Right lobe of liver (tissue), 6 donors: ENCODE data around the gene RGS6. TPM values are rescaled to one million over a fixed set of nuclear protein-coding genes. Genes with fewer than 3 reads are reported as not detected.

Source experiments
- ATAC-seq, 4 donors: fragments of 200-7000 bp; cut with Tn5 transposase; one replicate each; pipeline ENCODE4 v1.9.1; 2020; ENCODE audit warnings: mild to moderate bottlenecking in 4 of 4, moderate library complexity in 4 of 4
- DNase-seq, 3 donors: peaks; one replicate each; pipeline ENCODE4 v3.0.0-alpha.2; 2020
- H3K27ac ChIP-seq, 3 donors: fragments of 200-600 bp; one replicate each; pipeline ENCODE4 v1.8.0; 2022
- H3K27me3 ChIP-seq, 2 donors: fragments of 200-600 bp; one replicate each; pipeline ENCODE4 v1.8.0; 2022
- H3K36me3 ChIP-seq, 4 donors: fragments of 200-600 bp; sonication (generic) in 1 of 4; one replicate each; pipeline versions ENCODE4 v1.5.1 to v1.8.0; 2017 to 2022; ENCODE audit warnings: control low read depth in 1 of 4
- H3K4me1 ChIP-seq, 4 donors: fragments of 200-600 bp; sonication (generic) in 1 of 4; one replicate each; pipeline versions ENCODE4 v1.5.1 to v1.8.0; 2017 to 2022; ENCODE audit warnings: control low read depth in 1 of 4
- H3K4me3 ChIP-seq, 3 donors: fragments of 200-600 bp; one replicate each; pipeline ENCODE4 v1.8.0; 2022
- H3K9me3 ChIP-seq, 4 donors: fragments of 200-600 bp; sonication (generic) in 1 of 4; one replicate each; pipeline versions ENCODE4 v1.5.1 to v1.8.0; 2017 to 2022; ENCODE audit warnings: control low read depth in 1 of 4
- POLR2A ChIP-seq: fragments of 450-650 bp; IDR thresholded peaks from one replicate; pipeline ENCODE4 v1.6.1; 2017; ENCODE audit warnings: antibody characterized with exemption, mild to moderate bottlenecking
- WGBS: methylation state at CpG from one replicate; pipeline ENCODE4 v1.1.6; 2018; ENCODE audit warnings: low coverage, low lambda C conversion rate; ENCODE audit not compliant: insufficient coverage; ENCODE audit errors: missing lambda C conversion rate; 5-methylcytosine and 5-hydroxymethylcytosine counted together
- intact Hi-C, 2 donors: fragments of 100-400 bp; cut with DNase I; formaldehyde crosslinking; loops; one replicate each; pipeline versions ENCODE4 v1.11.2 to v1.14.1; 2022
- total RNA-seq, 6 experiments: library from RNA; depleted of rRNA in 2 of 6; stranded (reverse); fragments of >200 nt in 2 of 6; fragmentation: NEBNext Ultra II Directional in 3 of 6; extraction: Animal tissue kit (Norgen Biotek cat#: 25700) in 3 of 6; gene quantifications; one replicate each; pipeline versions ENCODE4 v1.1.0 to v1.2.4, GENCODE V29; 2016 to 2023
- TF ChIP-seq, protein P1 (sequence below), 4 donors: fragments of 200-600 bp in 3 of 4; fragments of 450-650 bp in 1 of 4; IDR thresholded peaks; one replicate each; pipeline versions ENCODE4 v1.5.1 to v1.8.0; 2016 to 2022; ENCODE audit warnings: antibody characterized with exemption in 4 of 4, mild to moderate bottlenecking in 2 of 4
- donor health status: DM: no; HTN: yes; CAD: no.
- donor health status: DM: no; HTN: no; CAD: no.
- donor health status: DM: no; HTN: no; CAD: no.
- donor health status: DM: no; HTN: yes; CAD: no.
- donor health status: DM: no; HTN: yes; CAD: no.

The RGS6 gene
- total RNA-seq, 6 experiments from 2014 or later = 0.07 TPM; not detected in 5

DNA sequence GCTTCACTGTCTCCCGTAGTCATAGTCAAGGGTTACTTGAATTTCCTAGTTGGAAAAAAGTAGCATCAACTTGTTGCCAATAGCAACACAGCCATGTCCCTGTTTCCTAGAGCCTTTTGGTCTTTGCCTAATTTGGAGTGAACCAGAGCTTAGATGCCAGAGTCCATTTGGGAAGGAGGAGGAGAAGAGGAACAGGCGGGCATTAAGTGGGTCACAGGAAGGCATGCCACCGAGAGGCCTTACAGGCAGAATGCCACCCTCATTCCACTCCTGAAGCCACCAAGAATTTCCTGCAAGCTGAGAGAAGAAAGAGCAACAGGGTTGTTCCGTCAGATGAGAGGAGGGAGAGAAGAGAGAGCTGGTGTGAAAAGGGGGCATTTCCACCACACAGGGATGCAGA lies 622.2 kb downstream of the RGS6 start:
- WGBS = 88% methylated on average over 1 of the region's 4 CpGs
- H3K27me3 ChIP-seq = no peaks in the 10 kb centered on the region

DNA sequence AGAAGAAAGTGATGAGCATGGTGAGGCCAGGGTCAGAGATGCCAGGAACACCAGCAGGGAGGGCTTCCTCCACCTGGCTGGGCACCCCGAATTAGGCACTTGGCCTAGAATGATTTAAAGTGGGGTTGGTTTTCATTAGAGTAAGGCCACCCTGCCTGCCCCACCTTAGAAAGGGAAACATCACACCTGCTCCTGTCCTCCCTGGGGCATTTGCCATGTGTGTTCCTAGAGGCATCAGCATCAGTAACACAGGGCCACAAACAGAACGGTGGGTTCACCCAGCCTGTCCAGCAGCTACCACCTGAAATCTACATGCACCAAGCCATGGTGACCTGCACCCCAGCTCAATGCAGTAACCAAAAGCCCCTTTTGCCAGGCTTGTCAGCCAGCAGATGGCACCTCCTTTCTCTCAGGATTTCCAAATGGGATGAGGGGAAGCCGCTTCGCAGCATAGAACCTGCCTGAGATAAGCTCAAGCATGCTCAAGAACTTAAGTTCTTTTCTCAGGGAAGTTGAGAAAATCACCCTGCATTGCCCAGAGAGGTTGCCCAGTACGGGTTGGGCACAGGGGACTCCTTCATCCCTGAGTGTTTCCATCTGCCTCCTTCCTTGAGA lies 622.9 kb downstream of the RGS6 start:
- Histone ChIP-seq H3K9me3 (no peaks in the 10 kb centered on the region), H3K27me3 (no peaks in the 10 kb centered on the region), H3K4me3 (no peak overlapping the region), H3K4me1 (no peaks in the 10 kb centered on the region), H3K27ac (no peak overlapping the region), H3K36me3 (no peaks in the 10 kb centered on the region)
- intact Hi-C loops = no loop called here
- 87% methylated on average over 3 of the region's 5 CpGs for WGBS
- ATAC-seq = peak in 1 of 4 donors; percentile 37
- no peak for DNase-seq
- TF ChIP-seq POLR2A = no peak
- TF ChIP-seq, protein P1, sequence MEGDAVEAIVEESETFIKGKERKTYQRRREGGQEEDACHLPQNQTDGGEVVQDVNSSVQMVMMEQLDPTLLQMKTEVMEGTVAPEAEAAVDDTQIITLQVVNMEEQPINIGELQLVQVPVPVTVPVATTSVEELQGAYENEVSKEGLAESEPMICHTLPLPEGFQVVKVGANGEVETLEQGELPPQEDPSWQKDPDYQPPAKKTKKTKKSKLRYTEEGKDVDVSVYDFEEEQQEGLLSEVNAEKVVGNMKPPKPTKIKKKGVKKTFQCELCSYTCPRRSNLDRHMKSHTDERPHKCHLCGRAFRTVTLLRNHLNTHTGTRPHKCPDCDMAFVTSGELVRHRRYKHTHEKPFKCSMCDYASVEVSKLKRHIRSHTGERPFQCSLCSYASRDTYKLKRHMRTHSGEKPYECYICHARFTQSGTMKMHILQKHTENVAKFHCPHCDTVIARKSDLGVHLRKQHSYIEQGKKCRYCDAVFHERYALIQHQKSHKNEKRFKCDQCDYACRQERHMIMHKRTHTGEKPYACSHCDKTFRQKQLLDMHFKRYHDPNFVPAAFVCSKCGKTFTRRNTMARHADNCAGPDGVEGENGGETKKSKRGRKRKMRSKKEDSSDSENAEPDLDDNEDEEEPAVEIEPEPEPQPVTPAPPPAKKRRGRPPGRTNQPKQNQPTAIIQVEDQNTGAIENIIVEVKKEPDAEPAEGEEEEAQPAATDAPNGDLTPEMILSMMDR (IDR thresholded peaks at IDR 0.05) = peak in 2 of 4 donors; percentile 12 to 23

More for the DNA sequence above, 622.2 kb downstream of the RGS6 start:
- Histone ChIP-seq H3K9me3 (no peaks in the 10 kb centered on the region), H3K36me3 (no peaks in the 10 kb centered on the region), H3K27ac (no peak overlapping the region), H3K4me3 (no peak overlapping the region), H3K4me1 (no peaks in the 10 kb centered on the region)
- no peak for ATAC-seq
- DNase-seq = no peak
- intact Hi-C loops = no loop called here
- TF ChIP-seq, protein P1 (IDR thresholded peaks at IDR 0.05) = no peak
- TF ChIP-seq POLR2A = no peak

DNA sequence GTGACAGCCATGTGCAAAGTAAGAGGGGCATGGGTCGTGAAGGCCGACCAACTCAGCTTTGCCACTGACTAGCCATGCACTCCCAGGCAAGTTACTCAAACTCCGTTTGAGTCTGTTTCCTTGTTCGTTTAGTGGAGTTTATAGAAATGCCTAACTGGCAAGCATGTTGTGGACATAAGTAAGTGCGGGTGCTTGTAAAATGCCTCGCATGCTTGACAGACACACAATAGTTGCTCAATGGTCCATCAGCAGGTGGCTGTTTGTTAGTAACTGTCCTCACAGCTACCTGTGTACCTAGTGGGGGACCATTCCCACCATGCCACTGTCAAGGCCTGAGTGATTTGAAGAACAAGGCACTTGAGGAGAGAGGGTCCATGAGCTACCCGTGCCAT lies 623.4 kb downstream of the RGS6 start:
- intact Hi-C loops = no loop called here
- ATAC-seq (no peak), DNase-seq (no peak)
- no peaks in the 10 kb centered on the region for H3K4me1 ChIP-seq
- no peak overlapping the region for H3K4me3 ChIP-seq
- no peaks in the 10 kb centered on the region for H3K27me3 ChIP-seq
- 77% methylated on average over 5 of the region's 7 CpGs for WGBS
- H3K9me3 ChIP-seq = no peaks in the 10 kb centered on the region
- no peaks in the 10 kb centered on the region for H3K36me3 ChIP-seq
- TF ChIP-seq, protein P1 (IDR thresholded peaks at IDR 0.05) = no peak
- no peak for TF ChIP-seq POLR2A
- H3K27ac ChIP-seq = no peak overlapping the region

DNA sequence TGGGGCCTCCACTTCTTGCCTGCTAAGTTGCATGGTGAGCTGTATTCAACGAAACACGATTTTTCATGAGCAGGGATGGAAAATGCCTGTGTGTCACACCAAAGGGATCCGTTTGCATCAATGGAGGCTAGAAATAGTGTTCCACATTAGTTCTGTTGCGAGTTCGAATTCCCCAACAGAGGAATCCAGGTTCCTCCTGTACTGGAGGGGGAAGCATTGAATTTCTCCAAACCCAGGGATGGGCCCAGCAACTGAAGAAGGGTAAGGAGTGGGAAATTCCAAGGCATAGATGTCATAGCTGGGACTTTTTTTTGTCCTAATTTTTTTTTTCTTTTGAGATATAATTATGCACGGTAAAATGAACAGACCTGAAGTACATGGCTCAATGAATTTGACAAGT lies 625.4 kb downstream of the RGS6 start:
- TF ChIP-seq, protein P1 (IDR thresholded peaks at IDR 0.05) = no peak
- no peak for TF ChIP-seq POLR2A
- no peak for ATAC-seq
- H3K27me3 ChIP-seq = no peaks in the 10 kb centered on the region
- H3K27ac ChIP-seq = no peak overlapping the region
- intact Hi-C loops = no loop called here
- no peaks in the 10 kb centered on the region for H3K36me3 ChIP-seq
- no peaks in the 10 kb centered on the region for H3K4me1 ChIP-seq
- no peak for DNase-seq
- no peak overlapping the region for H3K4me3 ChIP-seq
- WGBS = 76% methylated on average over 6 of the region's 6 CpGs
- no peaks in the 10 kb centered on the region for H3K9me3 ChIP-seq

DNA sequence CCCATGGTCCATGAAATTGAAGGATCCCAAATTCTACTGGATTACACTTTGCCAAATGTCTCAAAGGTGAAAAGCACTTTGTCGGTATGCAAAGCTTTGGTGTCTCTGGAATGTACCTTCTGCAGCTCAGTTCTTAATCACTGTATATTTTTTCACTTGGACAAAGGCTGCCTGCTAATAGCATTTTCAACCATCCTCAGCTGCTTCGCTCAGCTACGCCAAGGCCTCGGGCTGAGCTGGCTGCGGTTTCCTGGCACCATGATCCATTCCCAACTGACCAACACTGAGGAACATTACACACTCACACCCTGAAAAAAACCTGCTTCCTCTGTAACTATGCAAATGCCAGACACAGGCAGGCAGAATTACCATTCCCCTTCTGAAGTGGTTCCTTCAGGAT lies 626.5 kb downstream of the RGS6 start:
- TF ChIP-seq, protein P1 (IDR thresholded peaks at IDR 0.05) = no peak
- no peak for TF ChIP-seq POLR2A
- no peak for DNase-seq
- Histone ChIP-seq H3K27me3 (no peaks in the 10 kb centered on the region), H3K36me3 (no peaks in the 10 kb centered on the region), H3K4me1 (no peaks in the 10 kb centered on the region), H3K9me3 (no peaks in the 10 kb centered on the region), H3K27ac (no peak overlapping the region), H3K4me3 (no peak overlapping the region)
- ATAC-seq = no peak
- 91% methylated on average over 3 of the region's 5 CpGs for WGBS
- intact Hi-C loops = no loop called here
